GM18511 (cell line): ENCODE measurements around the gene CBLB.

Experiments
- ATAC-seq: cut with Tn5 transposase; IDR thresholded peaks from one replicate; pipeline ENCODE4 v1.9.1; 2021; ENCODE audit warnings: mild to moderate bottlenecking, moderate library complexity; ENCODE audit not compliant: unreplicated experiment

CBLB gene

DNA sequence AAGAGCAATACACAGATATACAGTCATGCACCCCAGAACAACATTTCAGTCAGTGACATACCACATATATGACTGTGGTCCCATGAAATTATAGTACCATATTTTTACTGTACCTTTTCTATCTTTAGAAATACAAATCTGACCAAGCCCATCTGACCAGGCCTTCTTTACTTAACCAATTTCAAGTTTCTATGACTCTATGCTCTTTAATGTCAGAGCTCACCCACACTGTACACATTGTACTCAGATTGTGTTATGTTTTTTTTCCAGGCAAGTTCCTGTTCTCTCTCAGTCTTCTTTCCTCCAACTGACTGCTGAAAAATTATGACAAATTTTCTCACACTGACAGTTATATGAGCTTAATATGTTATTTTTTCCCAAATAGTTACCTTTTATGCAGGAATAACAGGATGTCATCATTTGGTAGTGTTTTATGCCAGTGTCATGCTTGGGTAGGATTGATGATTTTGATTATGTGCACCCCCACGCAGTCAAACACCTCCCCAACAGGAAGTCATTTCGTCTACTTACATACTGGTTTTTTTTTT lies 8.0 kb upstream of the CBLB start:
- ATAC-seq, result peak; percentile 82

DNA sequence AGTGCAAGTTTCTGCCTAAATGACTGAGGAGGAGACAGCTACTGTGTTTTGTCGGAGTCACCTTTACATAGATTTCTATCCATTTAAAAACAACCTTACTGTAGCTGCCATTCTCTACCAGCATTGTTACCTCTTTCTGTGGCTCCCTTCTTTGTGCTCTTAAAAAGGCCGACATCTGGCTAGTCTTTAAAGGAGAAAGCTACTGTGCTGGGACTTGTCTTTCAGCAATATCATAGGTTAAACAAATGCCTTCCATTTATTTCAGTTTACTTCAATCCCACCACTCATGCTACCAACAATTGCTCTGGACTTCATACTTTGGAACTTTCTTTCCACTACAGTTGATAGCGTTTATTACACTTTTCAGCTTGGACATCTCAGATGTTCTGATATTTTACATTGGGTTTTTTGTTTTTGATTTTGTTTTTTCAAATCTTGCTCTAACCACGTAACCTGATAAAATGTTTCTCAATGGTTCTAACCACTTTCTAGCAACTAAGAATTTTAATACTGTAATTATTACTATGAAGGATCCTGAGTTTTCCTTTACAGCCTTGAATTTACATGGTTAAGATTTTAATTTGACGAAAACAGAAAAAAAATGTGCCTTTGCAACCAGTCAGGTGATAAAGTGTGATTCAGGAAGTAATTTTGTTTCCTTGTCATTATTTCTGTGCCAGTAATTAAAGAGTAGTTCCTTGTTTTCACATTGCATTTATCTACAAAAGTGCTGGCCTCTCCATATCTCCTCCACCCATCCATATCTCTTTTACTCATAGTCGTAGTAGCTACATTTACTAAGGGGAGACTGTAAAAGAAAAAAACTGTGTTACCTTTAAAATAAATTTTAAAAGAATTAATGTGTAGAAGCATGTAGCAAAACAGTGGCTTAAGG lies 1.3 kb upstream of the CBLB start:
- no peak for ATAC-seq

DNA sequence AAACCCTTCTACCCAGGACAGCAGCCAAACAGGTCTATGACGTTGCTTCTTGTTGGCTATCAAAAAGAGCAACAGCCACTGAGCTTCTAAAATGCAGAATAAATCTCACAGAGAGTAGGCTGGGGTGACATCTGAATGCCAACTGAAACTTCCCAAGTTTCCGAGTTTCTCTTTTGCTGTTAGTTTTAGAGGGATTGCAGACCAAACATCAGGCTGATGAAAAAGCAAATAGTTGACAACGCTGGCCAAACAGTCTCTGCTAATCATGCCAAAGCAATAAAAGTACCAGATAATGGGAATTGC lies 670 bp upstream of the CBLB start:
- no peak for ATAC-seq

DNA sequence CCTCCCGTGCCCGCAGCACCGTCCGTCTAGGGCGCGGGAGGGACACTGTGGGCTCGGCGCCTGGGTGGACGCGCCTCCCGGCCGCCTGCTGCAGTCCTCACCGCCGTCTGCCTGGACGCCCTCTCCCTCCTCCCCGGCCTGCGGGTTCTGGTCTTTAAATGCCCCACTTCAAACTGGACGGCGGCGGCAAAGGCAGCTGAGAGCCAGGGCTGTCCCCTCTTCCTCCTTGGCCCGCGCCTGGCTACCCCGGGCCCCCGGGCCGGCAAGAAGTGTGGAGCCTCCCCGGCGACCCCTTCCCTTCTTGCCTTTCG lies 426 bp downstream of the CBLB start:
- peak; percentile 14 for ATAC-seq

DNA sequence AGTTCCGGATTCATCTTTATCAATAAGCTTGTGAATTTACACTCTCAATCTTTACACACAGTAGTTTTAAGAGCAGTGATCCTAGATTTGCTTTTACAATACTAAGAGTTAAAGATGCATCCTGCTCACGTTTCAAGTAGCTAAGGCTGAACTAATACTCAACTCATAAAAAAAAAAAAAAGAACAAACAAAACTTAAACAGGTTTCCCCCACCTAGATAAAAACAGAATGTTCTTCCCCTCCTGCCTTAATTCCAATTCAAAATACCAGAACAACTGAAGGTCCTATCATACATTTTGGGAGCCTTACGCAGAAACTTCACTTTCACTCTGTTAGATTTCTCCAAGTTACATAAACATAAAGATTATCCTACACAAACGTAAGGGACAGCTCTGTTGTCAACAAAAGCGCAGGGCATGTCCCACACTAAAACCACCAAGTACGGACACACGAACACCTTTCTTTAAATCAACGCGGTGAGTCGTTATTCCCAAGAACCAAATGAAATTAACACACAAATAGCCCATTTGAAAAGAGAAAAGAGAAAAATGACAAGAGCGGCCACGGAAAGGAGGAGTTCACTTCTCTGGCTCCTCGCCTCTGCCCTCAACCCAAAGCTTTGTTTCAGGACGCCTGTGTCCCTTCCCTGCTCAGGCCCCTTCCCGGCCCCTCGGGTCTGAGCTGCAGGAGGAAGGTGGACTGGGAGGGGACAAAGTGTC lies 941 bp downstream of the CBLB start:
- ATAC-seq, result no peak

DNA sequence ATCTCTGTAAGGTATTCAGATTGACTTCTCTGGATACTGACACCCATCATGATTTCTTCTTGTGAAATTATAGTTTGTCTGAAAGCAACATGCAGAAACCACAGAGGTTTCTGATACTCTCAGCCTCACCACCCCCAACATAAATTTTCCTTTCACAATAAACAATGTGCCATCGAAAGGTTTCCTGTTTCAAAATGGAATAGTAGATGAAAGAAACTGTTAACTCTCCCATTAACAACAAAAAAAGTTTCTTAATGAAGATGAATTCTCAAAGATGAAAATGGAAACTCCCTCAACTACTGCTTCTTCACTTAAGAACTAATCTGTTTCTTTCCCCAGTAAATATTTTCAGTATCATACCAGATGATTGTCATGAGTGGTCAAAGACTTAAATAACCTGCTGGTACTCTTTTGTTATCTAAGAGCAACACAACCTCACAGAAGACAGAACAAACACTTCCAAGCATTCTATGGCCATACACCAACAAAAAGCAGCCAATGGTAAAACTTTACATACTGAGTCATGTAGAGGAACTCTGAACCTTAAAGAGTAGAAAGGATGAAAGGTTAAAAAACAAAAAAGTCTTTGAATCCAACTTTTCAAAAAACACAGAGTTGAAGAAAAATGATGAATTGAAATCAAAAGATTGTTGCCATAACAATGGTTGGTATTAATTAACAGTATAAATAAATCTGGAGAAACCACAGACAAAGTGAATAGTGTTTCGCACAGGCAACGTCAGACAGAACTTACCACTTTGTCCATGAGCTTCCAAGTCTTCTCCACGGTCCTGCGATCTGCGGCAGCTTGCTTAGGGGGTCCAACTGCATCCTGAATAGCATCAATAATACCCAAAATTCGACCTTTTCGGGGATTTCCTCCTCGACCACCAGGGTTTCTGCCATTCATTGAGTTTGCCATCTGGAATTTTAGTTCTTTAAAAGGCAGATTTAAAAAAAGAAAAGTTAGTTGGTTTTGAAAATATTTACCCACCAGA lies 1.9 kb downstream of the CBLB start:
- ATAC-seq, result peak; percentile 31

DNA sequence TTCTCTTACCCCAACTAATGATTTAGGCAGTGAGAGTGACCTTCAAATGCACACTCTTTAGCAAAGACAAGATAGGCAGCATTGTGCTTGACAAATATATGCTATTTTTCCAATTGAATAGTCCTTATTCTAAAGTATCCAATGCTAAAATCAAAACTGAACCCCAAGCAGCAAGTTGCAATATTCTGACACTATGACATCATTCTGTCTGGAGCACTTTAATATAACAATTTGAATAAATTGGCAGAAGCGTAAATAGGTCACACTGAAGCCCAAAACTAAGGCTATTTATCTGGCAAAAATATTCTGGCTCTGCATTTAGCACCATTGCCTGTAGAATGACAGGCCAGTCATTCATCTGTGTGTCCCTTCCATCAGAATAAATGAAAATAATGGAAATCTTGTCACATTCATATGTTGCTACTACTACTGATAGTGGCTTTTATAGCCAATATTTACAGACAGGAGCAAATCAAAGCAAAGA lies 2.9 kb downstream of the CBLB start:
- no peak for ATAC-seq

DNA sequence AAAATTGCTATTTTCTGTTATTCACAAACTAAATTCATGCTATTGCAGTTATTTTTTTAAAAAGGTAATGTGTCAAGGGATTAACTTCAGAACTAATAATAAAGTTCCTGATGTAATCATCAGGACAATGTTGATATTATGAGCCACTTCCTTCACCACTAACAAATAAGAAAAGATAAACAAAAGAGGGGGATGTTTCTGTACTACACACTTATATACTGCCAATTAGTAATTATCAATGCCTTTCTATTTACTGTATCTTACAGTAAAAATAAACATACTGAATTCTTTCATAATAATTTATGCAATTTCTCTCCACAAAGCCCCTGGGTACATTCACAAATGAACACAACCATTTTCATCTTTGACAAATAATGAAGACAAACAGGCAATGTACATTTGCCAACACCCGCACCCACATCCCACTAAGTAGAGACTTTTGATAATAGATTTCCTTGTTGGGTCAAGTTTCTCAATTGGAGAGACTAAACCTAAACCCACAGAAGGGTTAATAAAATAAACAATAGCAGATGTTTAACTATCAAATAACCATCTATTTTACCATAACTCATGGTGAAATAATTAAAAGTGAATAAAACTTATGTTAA lies 3.7 kb downstream of the CBLB start:
- no peak for ATAC-seq

DNA sequence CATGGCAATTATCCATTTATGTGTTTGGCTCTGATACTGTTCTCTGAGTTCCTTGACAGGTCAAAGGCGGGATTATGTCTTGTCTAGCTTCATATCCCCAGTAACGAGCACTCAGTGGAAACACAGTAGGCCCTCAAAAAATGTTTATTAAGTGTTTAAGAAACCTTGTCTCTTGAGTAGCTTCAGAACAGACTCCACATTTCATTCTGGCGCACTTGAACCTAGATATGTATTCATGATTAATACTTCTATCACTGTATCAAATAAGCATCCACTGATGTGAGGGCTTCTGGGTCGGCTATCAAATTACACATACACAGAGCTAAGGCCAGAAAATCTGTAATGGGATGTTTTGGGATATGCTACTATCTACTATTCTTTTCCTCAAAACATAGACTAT lies 4.6 kb downstream of the CBLB start:
- no peak for ATAC-seq

DNA sequence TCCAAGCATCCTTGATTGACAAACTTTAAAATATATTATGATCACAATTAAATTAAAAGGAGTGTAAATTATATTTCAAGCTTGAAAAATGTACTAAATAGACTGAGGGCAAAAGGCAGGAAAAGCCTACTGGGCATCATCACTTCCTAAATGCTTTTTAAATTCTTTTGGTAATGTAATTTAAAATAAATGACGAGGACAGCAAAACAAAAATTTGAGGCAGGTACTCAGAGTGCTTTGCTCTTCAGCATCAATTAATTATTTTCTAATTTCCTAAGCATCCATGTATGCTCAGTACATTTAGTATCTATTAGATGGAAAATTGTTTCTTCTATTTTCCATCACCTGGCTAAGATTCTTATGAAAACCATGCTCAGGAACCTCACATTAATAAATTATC lies 5.2 kb downstream of the CBLB start:
- no peak for ATAC-seq

DNA sequence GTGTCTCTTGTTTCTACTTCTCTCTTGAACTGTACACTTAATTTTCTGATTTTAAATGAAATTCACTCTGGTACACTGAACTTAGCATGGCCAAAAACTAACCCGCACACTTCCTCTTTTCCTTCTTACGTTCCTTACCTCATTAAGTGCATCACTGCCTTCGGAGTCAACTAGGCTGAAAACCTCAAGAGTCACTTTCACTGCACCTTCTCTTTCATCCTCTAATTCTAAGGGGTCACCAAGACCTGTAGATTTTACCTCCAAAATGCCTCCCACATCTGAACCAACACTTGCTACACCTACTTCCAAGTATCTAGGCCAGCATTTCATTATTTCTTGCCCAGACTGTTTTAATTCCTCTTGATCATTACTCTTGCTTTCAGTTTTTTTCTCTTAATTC lies 6.6 kb downstream of the CBLB start:
- peak; percentile 65 for ATAC-seq

DNA sequence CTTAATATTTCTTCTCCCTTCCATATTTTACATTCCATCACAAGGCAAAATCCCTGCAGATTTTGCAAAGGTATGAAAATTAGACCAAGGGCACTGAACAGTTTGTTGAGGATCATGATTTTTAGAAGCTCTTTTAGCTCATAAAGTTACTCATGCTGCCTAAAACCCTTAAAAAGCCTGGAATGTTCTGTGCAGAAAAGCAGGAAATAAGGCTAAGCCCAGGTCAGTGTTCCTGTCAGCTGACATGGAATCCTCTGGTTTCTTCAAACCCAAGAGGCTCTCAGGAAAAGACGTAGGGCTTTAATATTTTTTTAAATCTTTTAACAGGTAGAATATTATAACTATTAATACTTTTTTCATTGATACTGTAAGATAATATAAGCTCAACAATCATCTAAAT lies 8.2 kb downstream of the CBLB start:
- ATAC-seq, result no peak

DNA sequence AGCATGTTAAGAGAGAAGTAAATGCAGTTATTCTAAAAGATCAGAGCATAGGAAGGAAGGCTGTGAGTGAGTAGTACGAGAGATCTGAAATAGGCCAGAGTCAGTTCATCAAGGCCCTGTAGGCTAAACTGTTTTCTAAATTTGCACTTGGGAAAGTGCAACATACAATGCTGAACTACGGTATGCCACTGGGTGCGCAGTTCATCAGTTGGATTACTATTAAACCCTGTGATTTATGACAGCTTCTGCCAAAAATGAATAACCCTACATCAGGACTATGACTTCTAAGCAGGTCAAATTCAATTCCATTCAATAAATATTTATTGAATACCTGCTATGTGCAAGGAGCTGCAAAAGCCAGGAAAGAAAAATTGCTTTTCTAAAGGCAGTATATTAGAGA lies 10.8 kb downstream of the CBLB start:
- ATAC-seq, result no peak

DNA sequence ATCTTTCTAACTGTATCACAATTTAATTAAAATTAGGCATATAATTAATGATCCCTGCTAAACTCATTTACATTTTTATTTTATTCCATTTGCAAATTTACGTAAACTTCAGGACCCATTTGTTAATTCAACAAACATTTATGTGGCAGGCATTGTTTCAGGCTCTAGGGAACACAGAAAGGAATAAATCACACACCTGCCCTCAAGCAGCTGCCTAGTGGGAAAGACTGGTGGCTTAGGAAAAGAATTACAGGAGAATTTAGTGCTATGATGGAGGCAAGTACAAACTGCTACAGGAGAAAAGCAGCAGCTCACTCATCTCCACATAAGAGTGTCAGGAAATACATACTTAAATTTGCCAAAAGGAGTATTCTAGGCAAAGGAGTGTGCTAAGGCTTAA lies 11.2 kb downstream of the CBLB start:
- no peak for ATAC-seq

DNA sequence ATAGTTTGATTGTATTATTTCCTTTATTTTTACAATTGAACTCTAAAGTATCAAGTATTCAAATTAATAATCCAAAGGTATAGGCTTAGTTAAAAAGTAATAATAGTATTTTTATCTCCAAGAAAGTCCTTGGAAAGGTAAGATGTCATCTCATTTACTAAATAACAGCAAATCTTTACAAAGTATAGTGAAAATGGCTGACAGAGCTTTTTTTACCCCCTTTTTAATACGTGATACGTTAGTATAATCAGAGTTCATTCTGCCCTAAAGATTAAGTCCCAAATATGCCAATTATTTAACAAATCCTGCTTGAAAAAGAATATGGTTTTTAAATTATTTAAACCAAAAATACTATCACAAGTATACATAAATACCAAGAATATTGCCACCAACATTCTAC lies 12.2 kb downstream of the CBLB start:
- no peak for ATAC-seq

DNA sequence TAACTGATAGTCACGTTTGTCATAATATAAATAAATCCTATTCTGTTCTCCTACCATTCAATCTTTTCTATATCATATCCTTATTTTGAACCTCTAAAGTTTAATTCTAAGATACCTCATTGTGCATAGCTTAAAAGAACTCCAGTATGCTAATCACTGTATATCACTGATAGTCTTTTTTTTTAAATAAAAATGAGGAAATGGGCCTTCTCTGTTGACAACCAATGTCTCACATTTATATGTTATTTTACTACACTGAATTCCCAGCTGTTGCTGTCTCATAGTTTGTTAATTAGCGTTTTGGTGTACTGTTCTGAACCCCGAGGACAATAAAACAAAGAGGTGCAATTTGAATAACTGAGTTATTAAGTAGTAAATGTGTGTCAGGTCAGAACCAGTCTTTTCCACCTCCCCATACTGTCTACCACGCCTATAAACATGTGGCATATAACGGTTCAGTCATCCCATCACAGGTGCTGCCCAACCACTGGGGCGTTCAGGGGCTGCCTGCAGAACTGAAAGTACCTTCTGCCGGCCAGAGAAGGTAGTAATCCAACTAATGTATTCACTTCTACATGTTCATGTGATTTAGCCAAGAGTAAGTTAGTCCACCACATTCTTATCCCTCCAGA lies 14.9 kb downstream of the CBLB start:
- peak; percentile 98 for ATAC-seq

DNA sequence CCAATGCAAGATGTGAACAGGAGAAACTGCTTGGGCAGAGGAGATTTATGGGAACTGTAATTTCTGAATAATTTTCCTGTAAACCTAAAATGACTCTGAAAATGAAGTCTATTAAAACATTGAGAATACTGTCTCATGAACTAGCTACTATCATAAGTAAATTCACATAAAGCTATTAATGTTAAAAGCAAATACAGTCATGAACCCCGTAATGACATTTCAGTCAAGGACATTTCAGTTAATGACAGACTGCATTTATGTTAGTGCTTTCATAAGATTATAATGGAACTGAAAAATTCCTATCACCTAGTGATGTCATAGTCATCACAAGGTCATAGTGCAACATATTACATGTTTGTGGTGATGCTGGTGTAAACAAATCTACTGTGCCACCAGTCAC lies 17.2 kb downstream of the CBLB start:
- no peak for ATAC-seq

DNA sequence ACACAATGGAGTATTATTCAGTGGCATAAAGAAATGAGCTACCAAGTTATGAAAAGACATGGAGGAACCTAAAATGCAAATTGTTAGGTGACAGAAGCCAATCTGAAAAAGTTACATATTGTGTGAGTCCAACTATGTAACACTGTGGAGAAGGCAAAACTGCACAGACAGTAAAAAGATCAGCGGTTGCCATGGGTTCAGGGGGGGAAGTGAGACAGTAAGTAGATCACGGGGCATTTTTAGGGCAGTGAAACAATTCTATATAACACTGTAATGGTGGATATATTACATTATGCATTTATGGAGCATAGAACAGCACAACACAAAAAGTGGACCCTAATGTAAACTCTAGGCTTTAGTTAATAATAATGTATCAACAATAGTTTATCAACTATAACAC lies 17.6 kb downstream of the CBLB start:
- no peak for ATAC-seq

DNA sequence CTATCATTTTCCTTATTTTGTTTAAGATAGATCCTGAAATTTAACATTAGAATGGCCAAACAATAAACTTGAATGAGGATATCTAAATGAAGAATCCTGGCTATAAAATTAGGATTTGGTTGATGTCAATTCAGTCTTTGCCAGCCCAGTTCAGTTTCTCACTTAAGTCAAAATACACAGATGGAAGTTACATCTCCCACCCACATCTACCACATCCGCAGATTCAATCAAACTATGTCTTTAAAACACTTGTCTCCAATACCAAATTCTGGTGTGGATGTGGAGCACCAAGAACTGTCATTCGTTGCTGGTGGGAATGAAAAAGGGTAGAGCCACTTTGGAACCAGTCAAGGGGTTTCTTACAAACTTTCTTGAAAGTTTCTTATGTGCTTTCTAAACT lies 18.2 kb downstream of the CBLB start:
- no peak for ATAC-seq

DNA sequence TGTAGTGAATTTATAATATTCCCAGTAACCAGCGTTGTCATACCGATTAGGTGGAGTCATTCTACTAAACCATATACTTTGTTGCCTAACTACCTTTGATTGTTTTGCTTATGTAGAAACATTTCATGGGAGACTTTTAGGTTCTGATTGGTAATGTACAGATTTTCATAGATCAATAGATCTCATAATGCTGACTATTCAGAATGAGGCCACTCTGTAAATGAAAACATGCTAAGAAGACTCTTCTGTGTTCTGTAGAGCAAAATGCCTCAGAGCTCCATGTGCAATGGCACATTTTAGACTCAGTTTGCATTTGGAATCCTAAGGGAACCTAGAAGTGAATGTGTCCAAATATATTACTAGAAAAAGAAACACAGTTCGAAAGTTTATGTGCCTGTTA lies 20.0 kb downstream of the CBLB start:
- no peak for ATAC-seq
